Loucy (cell line): ENCODE data around the gene ZNRF3.

ENCODE experiments used
- H2AFZ ChIP-seq: fragments of 200-600 bp; sonication (generic); 2 replicates; pipeline ENCODE4 v1.6.0; 2016; ENCODE audit warnings: antibody characterized with exemption, mild to moderate bottlenecking, low read length, moderate library complexity
- H3F3A ChIP-seq: fragments of 200-600 bp; 2 replicates; pipeline ENCODE4 v1.6.0; 2016; ENCODE audit warnings: antibody characterized with exemption, low read depth, mild to moderate bottlenecking
- H3K27me3 ChIP-seq: fragments of 200-600 bp; sonication (generic); 2 replicates; pipeline ENCODE4 v1.6.1; 2014; ENCODE audit warnings: low read length, mild to moderate bottlenecking; ENCODE audit not compliant: insufficient read depth, poor library complexity, severe bottlenecking
- H3K36me3 ChIP-seq: fragments of 200-600 bp; sonication (generic); 2 replicates; pipeline ENCODE4 v1.6.1; 2016; ENCODE audit warnings: low read length; ENCODE audit not compliant: insufficient read depth
- H3K4me1 ChIP-seq: fragments of 200-600 bp; sonication (generic); 2 replicates; pipeline ENCODE4 v1.5.1; 2014; ENCODE audit warnings: low read length, mild to moderate bottlenecking; ENCODE audit not compliant: insufficient read depth, poor library complexity, severe bottlenecking
- H3K4me2 ChIP-seq: fragments of 200-600 bp; sonication (generic); 2 replicates; pipeline ENCODE4 v1.6.0; 2014; ENCODE audit warnings: antibody characterized with exemption, low read length, low read depth, mild to moderate bottlenecking; ENCODE audit not compliant: poor library complexity, severe bottlenecking
- H3K4me3 ChIP-seq: fragments of 200-600 bp; sonication (generic); 2 replicates; pipeline ENCODE4 v1.5.1; 2014; ENCODE audit warnings: low read length, mild to moderate bottlenecking, mixed read lengths; ENCODE audit not compliant: poor library complexity, severe bottlenecking
- H3K79me2 ChIP-seq: fragments of 200-600 bp; sonication (generic); 2 replicates; pipeline ENCODE4 v1.6.1; 2014; ENCODE audit warnings: low read length; ENCODE audit not compliant: insufficient read depth
- H3K9ac ChIP-seq: fragments of 200-600 bp; sonication (generic); 2 replicates; pipeline ENCODE4 v1.6.0; 2014; ENCODE audit warnings: mild to moderate bottlenecking, low read depth, low read length, moderate library complexity; ENCODE audit not compliant: poor library complexity, severe bottlenecking
- H3K9me2 ChIP-seq: fragments of 200-600 bp; sonication (generic); replicated peaks from 2 replicates; pipeline ENCODE4 v1.6.1; 2016; ENCODE audit warnings: low read depth, low read length, mixed read lengths
- H3K9me3 ChIP-seq: fragments of 200-600 bp; sonication (generic); 2 replicates; pipeline ENCODE4 v1.6.1; 2014; ENCODE audit warnings: mild to moderate bottlenecking, antibody characterized with exemption, low read length, low read depth; ENCODE audit not compliant: insufficient read depth
- H4K20me1 ChIP-seq: fragments of 200-600 bp; sonication (generic); 2 replicates; pipeline ENCODE4 v1.6.0; 2014; ENCODE audit warnings: antibody characterized with exemption, low read length, mild to moderate bottlenecking; ENCODE audit not compliant: insufficient read depth, poor library complexity, severe bottlenecking
- EZH2phosphoT487 ChIP-seq: fragments of 200-600 bp; IDR thresholded peaks from 2 replicates; pipeline ENCODE4 v1.6.1; 2018; ENCODE audit warnings: antibody characterized with exemption, mild to moderate bottlenecking, moderate library complexity, borderline replicate concordance
- TF ChIP-seq, protein P1 (sequence below): fragments of 200-600 bp; sonication (generic); conservative IDR thresholded peaks from 2 replicates; pipeline ENCODE4 v1.5.1; 2014; ENCODE audit warnings: mild to moderate bottlenecking, antibody characterized with exemption, low read length

ZNRF3 gene

DNA sequence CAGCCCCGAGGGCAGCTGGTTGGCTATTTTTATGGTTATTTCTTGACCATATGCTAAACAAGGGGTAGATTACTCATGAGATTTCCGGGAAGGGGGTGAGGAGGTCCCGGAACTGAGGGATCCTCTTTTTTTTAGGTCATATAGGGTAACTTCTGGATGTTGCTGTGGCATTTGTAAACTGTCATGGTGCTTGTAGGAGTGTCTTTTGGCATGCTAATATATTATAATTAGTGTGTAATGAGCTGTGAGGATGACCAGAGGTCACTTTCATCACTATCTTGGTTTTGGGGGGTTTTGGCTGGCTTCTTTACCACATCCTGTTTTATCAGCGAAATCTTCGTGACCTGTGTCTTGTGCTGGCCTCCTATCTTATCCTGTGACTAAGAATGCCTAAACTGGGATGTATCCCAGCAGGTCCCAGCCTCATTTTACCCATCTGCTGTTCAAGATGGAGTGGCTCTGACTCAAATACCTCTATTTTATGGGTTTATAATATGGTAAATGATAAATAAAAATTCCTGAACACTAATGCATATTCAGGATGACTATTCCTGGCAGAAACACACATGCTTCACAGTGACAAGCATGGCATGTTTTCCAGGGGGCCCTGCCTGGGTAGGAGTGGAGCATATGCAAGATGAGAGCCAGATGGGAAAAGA, 200.7 kb downstream of the ZNRF3 start:
- peaks cover 9% of the 10 kb centered on the region; the same call in 1 of the 2 replicates for H3F3A ChIP-seq
- H4K20me1 ChIP-seq: no peaks in the 10 kb centered on the region
- H3K9me2 ChIP-seq: no peaks in the 10 kb centered on the region
- H3K36me3 ChIP-seq: no peaks in the 10 kb centered on the region
- TF ChIP-seq EZH2phosphoT487: no peak
- TF ChIP-seq, protein P1, sequence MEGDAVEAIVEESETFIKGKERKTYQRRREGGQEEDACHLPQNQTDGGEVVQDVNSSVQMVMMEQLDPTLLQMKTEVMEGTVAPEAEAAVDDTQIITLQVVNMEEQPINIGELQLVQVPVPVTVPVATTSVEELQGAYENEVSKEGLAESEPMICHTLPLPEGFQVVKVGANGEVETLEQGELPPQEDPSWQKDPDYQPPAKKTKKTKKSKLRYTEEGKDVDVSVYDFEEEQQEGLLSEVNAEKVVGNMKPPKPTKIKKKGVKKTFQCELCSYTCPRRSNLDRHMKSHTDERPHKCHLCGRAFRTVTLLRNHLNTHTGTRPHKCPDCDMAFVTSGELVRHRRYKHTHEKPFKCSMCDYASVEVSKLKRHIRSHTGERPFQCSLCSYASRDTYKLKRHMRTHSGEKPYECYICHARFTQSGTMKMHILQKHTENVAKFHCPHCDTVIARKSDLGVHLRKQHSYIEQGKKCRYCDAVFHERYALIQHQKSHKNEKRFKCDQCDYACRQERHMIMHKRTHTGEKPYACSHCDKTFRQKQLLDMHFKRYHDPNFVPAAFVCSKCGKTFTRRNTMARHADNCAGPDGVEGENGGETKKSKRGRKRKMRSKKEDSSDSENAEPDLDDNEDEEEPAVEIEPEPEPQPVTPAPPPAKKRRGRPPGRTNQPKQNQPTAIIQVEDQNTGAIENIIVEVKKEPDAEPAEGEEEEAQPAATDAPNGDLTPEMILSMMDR: no peak
- H3K27me3 ChIP-seq: no peaks in the 10 kb centered on the region
- no peaks in the 10 kb centered on the region for H3K9me3 ChIP-seq
- H3K79me2 ChIP-seq: no peaks in the 10 kb centered on the region
- H3K4me2 ChIP-seq: no peak overlapping the region
- no peak overlapping the region for H3K4me3 ChIP-seq
- no peak overlapping the region for H3K9ac ChIP-seq
- H2AFZ ChIP-seq: no peak overlapping the region
- H3K4me1 ChIP-seq: peaks cover 38% of the 10 kb centered on the region

GRCh38 chr22:29087012-29087411, 203.6 kb downstream of the ZNRF3 start:
- no peaks in the 10 kb centered on the region for H4K20me1 ChIP-seq
- no peak overlapping the region for H2AFZ ChIP-seq
- H3K27me3 ChIP-seq: no peaks in the 10 kb centered on the region
- H3K4me2 ChIP-seq: no peak overlapping the region
- no peak for TF ChIP-seq EZH2phosphoT487
- TF ChIP-seq, protein P1: no peak
- H3K4me1 ChIP-seq: peaks cover 12% of the 10 kb centered on the region
- no peaks in the 10 kb centered on the region for H3K36me3 ChIP-seq
- no peak overlapping the region for H3K9ac ChIP-seq
- H3K79me2 ChIP-seq: no peaks in the 10 kb centered on the region
- no peaks in the 10 kb centered on the region for H3K9me2 ChIP-seq
- H3K9me3 ChIP-seq: no peaks in the 10 kb centered on the region
- H3K4me3 ChIP-seq: no peak overlapping the region
- no peaks in the 10 kb centered on the region for H3F3A ChIP-seq

DNA sequence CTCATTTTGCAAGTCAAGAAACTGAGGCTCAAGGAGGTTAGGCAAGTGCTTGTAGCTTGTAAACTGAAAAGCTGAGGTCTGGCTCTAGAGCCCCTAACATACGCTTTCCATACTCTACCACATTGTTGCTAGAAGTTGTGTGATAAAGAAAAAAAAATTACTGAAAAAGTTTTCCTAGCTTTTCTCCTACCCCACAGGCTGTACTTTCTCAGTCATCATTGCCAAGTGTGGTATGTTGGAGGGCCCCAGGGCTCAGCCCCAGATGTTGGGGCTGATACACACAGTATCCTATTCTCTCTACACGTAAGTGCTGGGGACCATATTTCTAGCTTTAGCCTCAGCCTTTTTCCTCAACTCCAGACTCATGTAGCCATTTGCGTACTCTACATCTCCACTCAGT, 205.4 kb downstream of the ZNRF3 start:
- Histone ChIP-seq H4K20me1 (no peaks in the 10 kb centered on the region), H3K27me3 (no peaks in the 10 kb centered on the region), H3K4me2 (no peak overlapping the region), H3F3A (no peaks in the 10 kb centered on the region), H2AFZ (no peak overlapping the region), H3K9me2 (no peaks in the 10 kb centered on the region), H3K4me1 (peaks cover 5% of the 10 kb centered on the region), H3K9me3 (no peaks in the 10 kb centered on the region), H3K36me3 (no peaks in the 10 kb centered on the region), H3K9ac (no peak overlapping the region), H3K79me2 (no peaks in the 10 kb centered on the region), H3K4me3 (no peak overlapping the region)
- no peak for TF ChIP-seq EZH2phosphoT487
- TF ChIP-seq, protein P1: no peak
